Naive B cell (primary cell): ENCODE measurements around the gene ZFP28. TPM values are rescaled to one million over a fixed set of nuclear protein-coding genes. Genes with fewer than 3 reads are reported as not detected.

ENCODE experiments used
- ATAC-seq, 2 donors: fragments of 150-1000 bp; cut with Tn5 transposase; 2 replicates each; pipeline ENCODE4 v1.10.0; 2021; ENCODE audit warnings: low read depth in 2 of 2, mild to moderate bottlenecking in 2 of 2, moderate library complexity in 2 of 2
- DNase-seq: peaks from one replicate; pipeline ENCODE4 v3.0.0; 2022
- H3K27ac Mint-ChIP-seq, 6 donors: one replicate each; pipeline ENCODE4 v1.8.0; 2020 to 2022; ENCODE audit warnings: mild to moderate bottlenecking in 6 of 6, mixed read lengths in 6 of 6, moderate library complexity in 5 of 6, inconsistent platforms in 2 of 6
- H3K27me3 Mint-ChIP-seq, 3 donors: one replicate each; pipeline ENCODE4 v1.8.0; 2021 to 2022; ENCODE audit warnings: mixed read lengths in 3 of 3, mild to moderate bottlenecking in 1 of 3
- H3K36me3 Mint-ChIP-seq, 2 donors: one replicate each; pipeline ENCODE4 v1.8.0; 2020 to 2022; ENCODE audit warnings: mixed read lengths in 2 of 2, inconsistent platforms in 1 of 2, mild to moderate bottlenecking in 1 of 2
- H3K4me1 Mint-ChIP-seq, 3 donors: one replicate each; pipeline ENCODE4 v1.8.0; 2020 to 2022; ENCODE audit warnings: mixed read lengths in 3 of 3, inconsistent platforms in 1 of 3, mild to moderate bottlenecking in 1 of 3, moderate library complexity in 1 of 3
- H3K4me3 Mint-ChIP-seq, 8 donors: one replicate each; pipeline ENCODE4 v1.8.0; 2020 to 2022; ENCODE audit warnings: mild to moderate bottlenecking in 8 of 8, mixed read lengths in 8 of 8, moderate library complexity in 8 of 8, inconsistent platforms in 2 of 8
- H3K9me3 Mint-ChIP-seq, 7 donors: one replicate each; pipeline ENCODE4 v1.8.0; 2020 to 2022; ENCODE audit warnings: mixed read lengths in 7 of 7, mild to moderate bottlenecking in 5 of 7, inconsistent platforms in 2 of 7, moderate library complexity in 1 of 7
- polyA plus RNA-seq, 6 donors: library from polyadenylated mRNA; unstranded; fragments of 300-500 nt; fragmentation: Illumina TruSeq; gene quantifications; one replicate each; pipeline ENCODE4 v1.2.3, GENCODE V29; 2021; ENCODE audit warnings: low read depth in 6 of 6

ZFP28 gene
- polyA plus RNA-seq, 6 donors from 2014 or later: 1.8 to 4.7 (median 4.1) TPM; not detected in 1

- ATAC-seq (peak; percentile 31 to 33), DNase-seq (no peak)
- Mint-ChIP-seq H3K4me1 (peaks cover 15 to 27% (median 16%) of the 10 kb centered on the region in 3 donors), H3K36me3 (peaks cover 41 to 48% of the 10 kb centered on the region in 2 donors), H3K27me3 (no peaks in the 10 kb centered on the region), H3K4me3 (peak overlapping the region; percentile 89 to 98 (median 97)), H3K9me3 (peaks cover 11 to 75% (median 66%) of the 10 kb centered on the region in 7 donors), H3K27ac (peak overlapping the region; percentile 75 to 95 (median 91))
Observed at GRCh38 chr19:56566904-56567273, 28.1 kb downstream of the ZFP28 start.

- DNase-seq: peak; percentile 86
- H3K27ac Mint-ChIP-seq: peak within 1 kb of the TSS; percentile 75 to 95 (median 91)
- ATAC-seq: peak; percentile 98
- peak within 1 kb of the TSS; percentile 89 to 98 (median 97) for H3K4me3 Mint-ChIP-seq
- H3K27me3 Mint-ChIP-seq: no peaks in the 10 kb centered on the region
- H3K9me3 Mint-ChIP-seq: peaks cover 11 to 73% (median 62%) of the 10 kb centered on the region in 7 donors
- peaks cover 41 to 42% of the 10 kb centered on the region in 2 donors for H3K36me3 Mint-ChIP-seq
- H3K4me1 Mint-ChIP-seq: peaks cover 15 to 27% (median 16%) of the 10 kb centered on the region in 3 donors
Observed at GRCh38 chr19:56567274-56568120, 28.7 kb downstream of the ZFP28 start, which contains the start of gene ZNF470. ZNF470 (plus strand) TSS chr19:56567468; CDS start chr19:56570312, 2,844 bp downstream.

DNA sequence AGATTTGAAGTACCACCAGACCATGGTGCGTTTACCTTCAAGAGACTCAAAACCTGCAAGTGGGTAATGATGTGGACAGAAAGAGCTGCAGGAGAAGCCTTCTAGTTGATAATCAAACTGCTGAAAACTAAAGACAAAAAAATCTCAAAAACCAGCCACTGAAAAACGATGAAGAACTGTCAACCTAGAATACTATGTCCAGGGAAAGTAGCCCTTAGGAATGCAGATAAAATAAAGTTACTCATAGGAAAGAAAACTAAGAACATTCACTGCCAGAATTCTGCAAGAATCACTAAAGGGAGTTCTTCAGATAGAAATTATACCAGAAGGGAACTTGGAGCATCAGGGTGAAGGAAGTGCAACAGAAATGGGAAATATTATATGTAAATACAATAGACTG, 33.8 kb downstream of the ZFP28 start:
- no peak for ATAC-seq
- Mint-ChIP-seq H3K4me1 (peaks cover 4 to 13% (median 6%) of the 10 kb centered on the region in 3 donors), H3K36me3 (peaks cover 61 to 65% of the 10 kb centered on the region in 2 donors), H3K27ac (no peak overlapping the region), H3K9me3 (peaks cover 21 to 78% (median 74%) of the 10 kb centered on the region in 7 donors), H3K27me3 (no peaks in the 10 kb centered on the region), H3K4me3 (no peak overlapping the region)
- DNase-seq: no peak

DNA sequence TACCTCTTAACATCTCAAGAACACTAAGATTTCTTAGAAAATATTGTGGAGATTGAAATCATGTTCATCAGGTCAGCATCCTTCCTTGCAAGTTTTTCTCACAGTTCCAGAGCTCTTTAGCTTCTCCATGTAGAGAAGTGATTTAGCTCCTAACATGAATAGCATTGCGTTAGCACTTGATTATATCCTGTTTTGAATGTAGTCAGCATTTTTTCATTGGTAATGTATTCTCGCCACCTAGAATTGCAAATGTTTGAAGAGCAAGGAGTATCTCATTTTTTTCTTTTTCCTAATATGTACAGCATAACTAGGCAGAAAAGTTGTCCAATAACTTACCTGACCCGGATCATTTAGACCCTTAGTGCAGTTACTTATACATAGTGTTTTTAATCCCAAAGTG, 35.2 kb downstream of the ZFP28 start:
- H3K9me3 Mint-ChIP-seq: peaks cover 21 to 87% (median 86%) of the 10 kb centered on the region in 7 donors
- H3K4me3 Mint-ChIP-seq: no peak overlapping the region
- ATAC-seq (no peak), DNase-seq (no peak)
- H3K36me3 Mint-ChIP-seq: peaks cover 61 to 68% of the 10 kb centered on the region in 2 donors
- H3K4me1 Mint-ChIP-seq: peaks cover 0 to 4% (median 0%) of the 10 kb centered on the region in 3 donors
- H3K27ac Mint-ChIP-seq: no peak overlapping the region
- H3K27me3 Mint-ChIP-seq: no peaks in the 10 kb centered on the region

- H3K4me3 Mint-ChIP-seq: no peak overlapping the region
Observed at GRCh38 chr19:56577719-56578602, 39.2 kb downstream of the ZFP28 start.

GRCh38 chr19:56594446-56594782, 55.7 kb downstream of the ZFP28 start:
- H3K36me3 Mint-ChIP-seq: peaks cover 0 to 14% of the 10 kb centered on the region in 2 donors
- H3K4me1 Mint-ChIP-seq: peaks cover 27 to 37% (median 31%) of the 10 kb centered on the region in 3 donors
- DNase-seq (no peak), ATAC-seq (no peak)
- H3K9me3 Mint-ChIP-seq: peaks cover 5 to 25% (median 11%) of the 10 kb centered on the region in 7 donors
- peak overlapping the region; percentile 59 to 92 (median 88) for H3K27ac Mint-ChIP-seq
- peaks cover 0 to 12% (median 0%) of the 10 kb centered on the region in 3 donors for H3K27me3 Mint-ChIP-seq
- peak overlapping the region; percentile 81 to 97 (median 92) for H3K4me3 Mint-ChIP-seq

More at GRCh38 chr19:56577719-56578602, 39.2 kb downstream of the ZFP28 start:
- Mint-ChIP-seq H3K27me3 (peaks cover 0 to 3% (median 0%) of the 10 kb centered on the region in 3 donors), H3K9me3 (peaks cover 17 to 93% (median 91%) of the 10 kb centered on the region in 7 donors), H3K36me3 (peaks cover 50 to 62% of the 10 kb centered on the region in 2 donors), H3K4me1 (no peaks in the 10 kb centered on the region), H3K27ac (no peak overlapping the region)
- DNase-seq: no peak
- ATAC-seq: no peak

DNA sequence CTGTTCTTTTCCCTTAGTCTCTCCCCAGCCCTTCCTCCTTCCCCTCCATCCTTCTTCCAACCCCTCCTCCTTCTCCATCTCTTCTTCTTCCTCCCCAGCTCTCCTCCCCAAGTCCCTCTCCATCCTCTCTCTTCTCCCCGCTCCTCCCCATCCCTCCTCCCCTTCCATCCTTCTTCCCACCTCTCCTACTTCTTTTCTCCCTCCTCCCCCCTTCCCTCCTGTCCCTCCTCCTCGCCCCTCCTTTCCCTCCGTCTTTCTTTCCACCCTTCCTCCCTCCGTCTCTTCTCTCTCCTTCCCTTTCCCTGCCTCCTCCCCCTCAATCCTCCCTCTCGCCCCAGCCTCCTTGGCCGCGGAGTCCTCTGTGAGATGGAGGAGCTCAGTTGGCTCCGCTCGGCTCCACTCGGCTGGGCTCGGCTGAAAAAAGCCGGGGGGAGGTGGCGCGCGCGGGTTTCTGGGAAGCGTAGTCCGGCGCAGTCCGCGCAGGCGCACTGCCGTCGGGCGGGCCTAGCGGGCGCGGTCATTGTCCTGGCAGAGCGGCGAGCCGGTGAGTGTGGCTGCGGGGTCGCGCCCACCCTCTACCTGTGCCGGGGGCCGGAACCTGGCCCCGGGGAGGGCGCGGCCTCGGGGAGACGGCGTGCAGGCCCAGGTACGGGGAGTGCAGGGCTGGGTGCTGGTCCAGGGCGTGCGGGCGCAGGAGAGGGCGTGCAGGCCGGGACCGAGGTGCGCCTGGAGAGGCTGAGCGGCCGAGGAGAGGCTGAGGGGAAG, 56.2 kb downstream of the ZFP28 start, which contains the start of gene ZNF71:
TSS of gene ZNF71 (plus strand) at position 520 of the 765 bp plus-strand sequence. CDS start 6,257 bp downstream, outside the sequence.
- H3K9me3 Mint-ChIP-seq: peaks cover 5 to 25% (median 11%) of the 10 kb centered on the region in 7 donors
- H3K4me3 Mint-ChIP-seq: peak within 1 kb of the TSS; percentile 81 to 97 (median 92)
- H3K27ac Mint-ChIP-seq: peak within 1 kb of the TSS; percentile 90 to 92 (median 92)
- peak; percentile 80 for DNase-seq
- peaks cover 27 to 37% (median 31%) of the 10 kb centered on the region in 3 donors for H3K4me1 Mint-ChIP-seq
- ATAC-seq: peak; percentile 96 to 97
- peaks cover 0 to 6% (median 0%) of the 10 kb centered on the region in 3 donors for H3K27me3 Mint-ChIP-seq
- peaks cover 0 to 14% of the 10 kb centered on the region in 2 donors for H3K36me3 Mint-ChIP-seq

DNA sequence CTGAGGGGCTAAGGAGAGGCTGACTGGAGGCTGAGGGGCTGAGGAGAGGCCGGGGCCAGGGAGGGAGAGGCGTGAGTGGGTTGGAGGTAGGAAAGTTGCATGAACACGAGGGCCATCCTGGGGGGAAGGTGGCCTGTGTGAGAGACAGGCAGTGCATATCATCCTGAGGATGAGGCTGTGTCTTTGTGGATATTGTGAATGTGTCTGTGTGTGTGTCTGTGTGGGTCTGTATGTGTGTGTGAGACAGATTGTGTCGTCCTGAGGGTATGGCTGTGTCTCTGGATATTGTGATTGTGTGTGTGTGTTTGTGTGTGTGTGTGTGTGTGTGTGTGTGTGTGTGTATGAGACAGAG, 56.8 kb downstream of the ZFP28 start:
- H3K9me3 Mint-ChIP-seq: peaks cover 5 to 19% (median 10%) of the 10 kb centered on the region in 7 donors
- peak; percentile 14 to 22 for ATAC-seq
- peaks cover 0 to 4% (median 0%) of the 10 kb centered on the region in 3 donors for H3K27me3 Mint-ChIP-seq
- peak overlapping the region; percentile 81 to 97 (median 92) for H3K4me3 Mint-ChIP-seq
- H3K4me1 Mint-ChIP-seq: peaks cover 29 to 37% (median 33%) of the 10 kb centered on the region in 3 donors
- no peak for DNase-seq
- peak overlapping the region in 5 of 6 donors; percentile 72 to 92 (median 90) for H3K27ac Mint-ChIP-seq
- peaks cover 0 to 11% of the 10 kb centered on the region in 2 donors for H3K36me3 Mint-ChIP-seq

DNA sequence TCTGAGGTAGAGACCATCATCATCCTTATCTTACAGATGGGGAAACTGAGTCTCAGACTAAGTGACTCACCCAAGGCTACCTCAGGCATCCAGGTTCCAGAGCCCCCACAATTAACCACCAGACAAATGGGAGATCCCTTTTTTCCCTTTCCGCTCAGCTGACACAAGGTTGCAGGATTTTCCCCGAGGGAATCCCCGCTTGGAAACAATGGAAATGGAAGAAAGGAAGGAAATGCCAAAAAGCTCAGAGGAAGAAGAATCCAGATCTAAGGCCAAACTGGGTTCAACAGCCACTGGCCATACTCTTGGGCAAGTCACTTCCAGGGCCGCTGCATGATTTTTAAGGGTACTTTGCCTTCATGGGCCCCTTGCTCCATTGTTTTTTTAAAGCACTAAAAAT, 57.9 kb downstream of the ZFP28 start:
- H3K4me1 Mint-ChIP-seq: peaks cover 37 to 43% (median 38%) of the 10 kb centered on the region in 3 donors
- H3K27me3 Mint-ChIP-seq: no peaks in the 10 kb centered on the region
- peaks cover 3 to 14% (median 7%) of the 10 kb centered on the region in 7 donors for H3K9me3 Mint-ChIP-seq
- ATAC-seq: no peak
- DNase-seq: no peak
- H3K27ac Mint-ChIP-seq: no peak overlapping the region
- peak overlapping the region in 7 of 8 donors; percentile 42 to 97 (median 90) for H3K4me3 Mint-ChIP-seq
- peaks cover 3 to 12% of the 10 kb centered on the region in 2 donors for H3K36me3 Mint-ChIP-seq

- ATAC-seq: no peak
- Mint-ChIP-seq H3K36me3 (peaks cover 11 to 18% of the 10 kb centered on the region in 2 donors), H3K4me1 (peaks cover 37 to 48% (median 40%) of the 10 kb centered on the region in 3 donors), H3K9me3 (peaks cover 2 to 14% (median 5%) of the 10 kb centered on the region in 7 donors), H3K4me3 (peak overlapping the region in 2 of 8 donors; percentile 16 to 85), H3K27ac (no peak overlapping the region), H3K27me3 (no peaks in the 10 kb centered on the region)
- no peak for DNase-seq
Observed at GRCh38 chr19:56597696-56598095, 58.9 kb downstream of the ZFP28 start.

DNA sequence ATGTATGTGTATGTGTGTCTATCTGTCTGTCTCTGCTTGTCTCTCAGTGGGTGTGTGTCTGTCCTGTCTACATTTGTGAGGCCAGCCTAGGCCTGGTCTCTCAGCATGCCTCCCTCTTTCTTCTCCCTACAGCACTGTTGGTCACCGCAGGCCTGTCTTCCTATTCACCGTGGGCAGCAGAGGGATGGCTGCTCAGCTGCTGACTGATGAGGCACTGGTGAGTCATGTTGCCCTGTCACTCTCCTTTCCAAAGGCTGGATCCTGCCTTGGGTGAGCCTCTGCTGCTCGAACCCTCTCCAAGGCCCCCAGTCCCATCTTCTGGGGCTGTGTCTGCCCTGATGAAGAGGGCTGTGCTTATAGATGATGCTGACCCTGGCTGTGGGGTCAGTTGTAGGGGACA, 62.6 kb downstream of the ZFP28 start:
- Mint-ChIP-seq H3K9me3 (peaks cover 5 to 40% (median 20%) of the 10 kb centered on the region in 7 donors), H3K27me3 (no peaks in the 10 kb centered on the region), H3K4me1 (peaks cover 18 to 31% (median 24%) of the 10 kb centered on the region in 3 donors), H3K36me3 (peaks cover 26 to 30% of the 10 kb centered on the region in 2 donors), H3K4me3 (no peak overlapping the region), H3K27ac (peak overlapping the region in 1 of 6 donors; percentile 76)
- ATAC-seq (no peak), DNase-seq (no peak)

- no peak for ATAC-seq
- peak overlapping the region in 1 of 8 donors; percentile 63 for H3K4me3 Mint-ChIP-seq
- DNase-seq: no peak
- H3K9me3 Mint-ChIP-seq: peaks cover 5 to 55% (median 37%) of the 10 kb centered on the region in 7 donors
- peaks cover 14 to 18% (median 17%) of the 10 kb centered on the region in 3 donors for H3K4me1 Mint-ChIP-seq
- no peaks in the 10 kb centered on the region for H3K27me3 Mint-ChIP-seq
- peaks cover 34 to 40% of the 10 kb centered on the region in 2 donors for H3K36me3 Mint-ChIP-seq
- H3K27ac Mint-ChIP-seq: no peak overlapping the region
Observed at GRCh38 chr19:56603829-56604228, 65.1 kb downstream of the ZFP28 start.
